ELF-1 (cell line): ENCODE data around the gene PROC.
A peak's percentile ranks its signal among the peaks of the same experiment; 100 is the strongest.

Experiments used
- DNase-seq: peaks from one replicate; pipeline ENCODE4 v3.0.0-alpha.2; 2016; ENCODE audit warnings: low read depth, low spot score

The PROC gene

GRCh38 chr2:127414638-127415592 lies 3.3 kb upstream of the PROC start:
- no peak for DNase-seq

DNA sequence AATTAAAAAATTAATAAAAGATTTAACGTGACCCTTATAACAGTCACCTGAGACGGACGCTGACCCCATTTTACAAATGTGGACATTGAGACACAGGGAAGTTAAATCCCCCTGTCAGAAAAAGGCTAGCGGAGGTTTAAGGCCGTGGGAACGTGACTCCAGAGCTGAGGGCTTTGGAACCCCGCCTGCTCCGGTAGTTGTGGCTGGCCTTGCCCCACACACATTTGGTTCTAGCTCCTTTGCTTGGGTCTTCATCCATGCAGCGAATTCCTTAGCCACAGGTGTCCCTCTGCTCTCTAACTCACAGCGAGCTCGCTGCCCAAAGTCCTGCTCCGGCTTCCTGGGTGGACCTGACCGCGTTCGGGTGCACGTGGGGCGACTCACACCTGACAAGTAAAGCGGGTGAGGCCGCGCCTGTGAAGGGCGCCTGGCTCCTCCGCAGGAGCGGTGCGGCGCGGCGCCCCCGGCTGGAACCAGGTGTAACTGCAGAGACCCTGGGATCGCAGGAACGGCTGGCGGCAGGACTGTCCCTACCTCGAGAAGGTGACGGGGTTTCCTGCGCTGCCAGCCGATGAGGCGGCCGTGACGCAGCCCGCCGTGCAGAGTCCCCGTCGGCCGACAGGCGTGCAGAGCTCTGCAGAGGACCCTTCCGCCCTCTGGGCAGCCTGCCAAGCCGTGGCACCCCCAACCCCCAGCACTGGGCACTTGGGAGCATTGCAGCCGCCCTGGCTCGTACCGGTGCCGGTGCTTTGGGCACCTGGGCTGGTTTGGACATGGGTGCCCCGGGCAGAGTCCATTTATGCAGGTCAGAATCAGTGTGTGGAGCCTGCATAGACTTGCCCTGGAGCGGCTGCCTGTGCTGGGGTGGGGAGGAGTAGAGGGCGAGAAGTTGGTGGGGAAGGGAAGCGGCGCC lies 2.4 kb upstream of the PROC start:
- peak; percentile 93 for DNase-seq

GRCh38 chr2:127416506-127417001 lies 1.7 kb upstream of the PROC start:
- no peak for DNase-seq

DNA sequence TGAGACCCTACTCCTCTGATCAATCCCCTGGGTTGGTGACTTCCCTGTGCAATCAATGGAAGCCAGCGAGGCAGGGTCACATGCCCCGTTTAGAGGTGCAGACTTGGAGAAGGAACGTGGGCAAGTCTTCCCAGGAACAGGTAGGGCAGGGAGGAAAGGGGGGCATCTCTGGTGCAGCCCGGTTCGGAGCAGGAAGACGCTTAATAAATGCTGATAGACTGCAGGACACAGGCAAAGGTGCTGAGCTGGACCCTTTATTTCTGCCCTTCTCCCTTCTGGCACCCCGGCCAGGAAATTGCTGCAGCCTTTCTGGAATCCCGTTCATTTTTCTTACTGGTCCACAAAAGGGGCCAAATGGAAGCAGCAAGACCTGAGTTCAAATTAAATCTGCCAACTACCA lies 821 bp upstream of the PROC start:
- no peak for DNase-seq

DNA sequence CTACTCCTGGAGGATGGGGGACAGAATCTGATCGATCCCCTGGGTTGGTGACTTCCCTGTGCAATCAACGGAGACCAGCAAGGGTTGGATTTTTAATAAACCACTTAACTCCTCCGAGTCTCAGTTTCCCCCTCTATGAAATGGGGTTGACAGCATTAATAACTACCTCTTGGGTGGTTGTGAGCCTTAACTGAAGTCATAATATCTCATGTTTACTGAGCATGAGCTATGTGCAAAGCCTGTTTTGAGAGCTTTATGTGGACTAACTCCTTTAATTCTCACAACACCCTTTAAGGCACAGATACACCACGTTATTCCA lies 844 bp downstream of the PROC start:
- no peak for DNase-seq

DNA sequence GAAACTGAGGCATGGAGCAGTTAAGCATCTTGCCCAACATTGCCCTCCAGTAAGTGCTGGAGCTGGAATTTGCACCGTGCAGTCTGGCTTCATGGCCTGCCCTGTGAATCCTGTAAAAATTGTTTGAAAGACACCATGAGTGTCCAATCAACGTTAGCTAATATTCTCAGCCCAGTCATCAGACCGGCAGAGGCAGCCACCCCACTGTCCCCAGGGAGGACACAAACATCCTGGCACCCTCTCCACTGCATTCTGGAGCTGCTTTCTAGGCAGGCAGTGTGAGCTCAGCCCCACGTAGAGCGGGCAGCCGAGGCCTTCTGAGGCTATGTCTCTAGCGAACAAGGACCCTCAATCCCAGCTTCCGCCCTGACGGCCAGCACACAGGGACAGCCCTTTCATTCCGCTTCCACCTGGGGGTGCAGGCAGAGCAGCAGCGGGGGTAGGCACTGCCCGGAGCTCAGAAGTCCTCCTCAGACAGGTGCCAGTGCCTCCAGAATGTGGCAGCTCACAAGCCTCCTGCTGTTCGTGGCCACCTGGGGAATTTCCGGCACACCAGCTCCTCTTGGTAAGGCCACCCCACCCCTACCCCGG lies 1.3 kb downstream of the PROC start:
- DNase-seq: no peak

GRCh38 chr2:127420039-127420864 lies 2.0 kb downstream of the PROC start:
- DNase-seq: no peak

DNA sequence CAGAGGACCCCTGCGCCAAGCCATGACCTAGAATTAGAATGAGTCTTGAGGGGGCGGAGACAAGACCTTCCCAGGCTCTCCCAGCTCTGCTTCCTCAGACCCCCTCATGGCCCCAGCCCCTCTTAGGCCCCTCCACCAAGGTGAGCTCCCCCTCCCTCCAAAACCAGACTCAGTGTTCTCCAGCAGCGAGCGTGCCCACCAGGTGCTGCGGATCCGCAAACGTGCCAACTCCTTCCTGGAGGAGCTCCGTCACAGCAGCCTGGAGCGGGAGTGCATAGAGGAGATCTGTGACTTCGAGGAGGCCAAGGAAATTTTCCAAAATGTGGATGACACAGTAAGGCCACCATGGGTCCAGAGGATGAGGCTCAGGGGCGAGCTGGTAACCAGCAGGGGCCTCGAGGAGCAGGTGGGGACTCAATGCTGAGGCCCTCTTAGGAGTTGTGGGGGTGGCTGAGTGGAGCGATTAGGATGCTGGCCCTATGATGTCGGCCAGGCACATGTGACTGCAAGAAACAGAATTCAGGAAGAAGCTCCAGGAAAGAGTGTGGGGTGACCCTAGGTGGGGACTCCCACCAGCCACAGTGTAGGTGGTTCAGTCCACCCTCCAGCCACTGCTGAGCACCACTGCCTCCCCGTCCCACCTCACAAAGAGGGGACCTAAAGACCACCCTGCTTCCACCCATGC lies 3.0 kb downstream of the PROC start:
- DNase-seq: no peak

- DNase-seq: no peak
These were observed 3.8 kb downstream of the PROC start for GRCh38 chr2:127421871-127422558.

DNA sequence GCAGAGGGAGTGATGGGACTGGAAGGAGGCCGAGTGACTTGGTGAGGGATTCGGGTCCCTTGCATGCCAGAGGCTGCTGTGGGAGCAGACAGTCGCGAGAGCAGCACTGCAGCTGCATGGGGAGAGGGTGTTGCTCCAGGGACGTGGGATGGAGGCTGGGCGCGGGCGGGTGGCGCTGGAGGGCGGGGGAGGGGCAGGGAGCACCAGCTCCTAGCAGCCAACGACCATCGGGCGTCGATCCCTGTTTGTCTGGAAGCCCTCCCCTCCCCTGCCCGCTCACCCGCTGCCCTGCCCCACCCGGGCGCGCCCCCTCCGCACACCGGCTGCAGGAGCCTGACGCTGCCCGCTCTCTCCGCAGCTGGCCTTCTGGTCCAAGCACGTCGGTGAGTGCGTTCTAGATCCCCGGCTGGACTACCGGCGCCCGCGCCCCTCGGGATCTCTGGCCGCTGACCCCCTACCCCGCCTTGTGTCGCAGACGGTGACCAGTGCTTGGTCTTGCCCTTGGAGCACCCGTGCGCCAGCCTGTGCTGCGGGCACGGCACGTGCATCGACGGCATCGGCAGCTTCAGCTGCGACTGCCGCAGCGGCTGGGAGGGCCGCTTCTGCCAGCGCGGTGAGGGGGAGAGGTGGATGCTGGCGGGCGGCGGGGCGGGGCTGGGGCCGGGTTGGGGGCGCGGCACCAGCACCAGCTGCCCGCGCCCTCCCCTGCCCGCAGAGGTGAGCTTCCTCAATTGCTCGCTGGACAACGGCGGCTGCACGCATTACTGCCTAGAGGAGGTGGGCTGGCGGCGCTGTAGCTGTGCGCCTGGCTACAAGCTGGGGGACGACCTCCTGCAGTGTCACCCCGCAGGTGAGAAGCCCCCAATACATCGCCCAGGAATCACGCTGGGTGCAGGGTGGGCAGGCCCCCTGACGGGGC lies 4.6 kb downstream of the PROC start:
- DNase-seq: no peak

DNA sequence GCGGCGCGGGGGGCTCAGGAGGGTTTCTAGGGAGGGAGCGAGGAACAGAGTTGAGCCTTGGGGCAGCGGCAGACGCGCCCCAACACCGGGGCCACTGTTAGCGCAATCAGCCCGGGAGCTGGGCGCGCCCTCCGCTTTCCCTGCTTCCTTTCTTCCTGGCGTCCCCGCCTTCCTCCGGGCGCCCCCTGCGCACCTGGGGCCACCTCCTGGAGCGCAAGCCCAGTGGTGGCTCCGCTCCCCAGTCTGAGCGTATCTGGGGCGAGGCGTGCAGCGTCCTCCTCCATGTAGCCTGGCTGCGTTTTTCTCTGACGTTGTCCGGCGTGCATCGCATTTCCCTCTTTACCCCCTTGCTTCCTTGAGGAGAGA lies 5.2 kb downstream of the PROC start:
- no peak for DNase-seq

DNA sequence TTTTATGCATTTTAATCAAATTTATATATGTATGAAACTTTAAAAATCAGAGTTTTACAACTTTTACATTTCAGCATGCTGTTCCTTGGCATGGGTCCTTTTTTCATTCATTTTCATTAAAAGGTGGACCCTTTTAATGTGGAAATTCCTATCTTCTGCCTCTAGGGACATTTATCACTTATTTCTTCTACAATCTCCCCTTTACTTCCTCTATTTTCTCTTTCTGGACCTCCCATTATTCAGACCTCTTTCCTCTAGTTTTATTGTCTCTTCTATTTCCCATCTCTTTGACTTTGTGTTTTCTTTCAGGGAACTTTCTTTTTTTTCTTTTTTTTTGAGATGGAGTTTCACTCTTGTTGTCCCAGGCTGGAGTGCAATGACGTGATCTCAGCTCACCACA lies 5.7 kb downstream of the PROC start:
- no peak for DNase-seq

DNA sequence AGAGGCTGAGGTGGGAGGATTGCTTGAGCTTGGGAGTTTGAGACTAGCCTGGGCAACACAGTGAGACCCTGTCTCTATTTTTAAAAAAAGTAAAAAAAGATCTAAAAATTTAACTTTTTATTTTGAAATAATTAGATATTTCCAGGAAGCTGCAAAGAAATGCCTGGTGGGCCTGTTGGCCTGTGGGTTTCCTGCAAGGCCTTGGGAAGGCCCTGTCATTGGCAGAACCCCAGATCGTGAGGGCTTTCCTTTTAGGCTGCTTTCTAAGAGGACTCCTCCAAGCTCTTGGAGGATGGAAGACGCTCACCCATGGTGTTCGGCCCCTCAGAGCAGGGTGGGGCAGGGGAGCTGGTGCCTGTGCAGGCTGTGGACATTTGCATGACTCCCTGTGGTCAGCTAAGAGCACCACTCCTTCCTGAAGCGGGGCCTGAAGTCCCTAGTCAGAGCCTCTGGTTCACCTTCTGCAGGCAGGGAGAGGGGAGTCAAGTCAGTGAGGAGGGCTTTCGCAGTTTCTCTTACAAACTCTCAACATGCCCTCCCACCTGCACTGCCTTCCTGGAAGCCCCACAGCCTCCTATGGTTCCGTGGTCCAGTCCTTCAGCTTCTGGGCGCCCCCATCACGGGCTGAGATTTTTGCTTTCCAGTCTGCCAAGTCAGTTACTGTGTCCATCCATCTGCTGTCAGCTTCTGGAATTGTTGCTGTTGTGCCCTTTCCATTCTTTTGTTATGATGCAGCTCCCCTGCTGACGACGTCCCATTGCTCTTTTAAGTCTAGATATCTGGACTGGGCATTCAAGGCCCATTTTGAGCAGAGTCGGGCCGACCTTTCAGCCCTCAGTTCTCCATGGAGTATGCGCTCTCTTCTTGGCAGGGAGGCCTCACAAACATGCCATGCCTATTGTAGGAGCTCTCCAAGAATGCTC lies 6.6 kb downstream of the PROC start:
- DNase-seq: peak; percentile 36

DNA sequence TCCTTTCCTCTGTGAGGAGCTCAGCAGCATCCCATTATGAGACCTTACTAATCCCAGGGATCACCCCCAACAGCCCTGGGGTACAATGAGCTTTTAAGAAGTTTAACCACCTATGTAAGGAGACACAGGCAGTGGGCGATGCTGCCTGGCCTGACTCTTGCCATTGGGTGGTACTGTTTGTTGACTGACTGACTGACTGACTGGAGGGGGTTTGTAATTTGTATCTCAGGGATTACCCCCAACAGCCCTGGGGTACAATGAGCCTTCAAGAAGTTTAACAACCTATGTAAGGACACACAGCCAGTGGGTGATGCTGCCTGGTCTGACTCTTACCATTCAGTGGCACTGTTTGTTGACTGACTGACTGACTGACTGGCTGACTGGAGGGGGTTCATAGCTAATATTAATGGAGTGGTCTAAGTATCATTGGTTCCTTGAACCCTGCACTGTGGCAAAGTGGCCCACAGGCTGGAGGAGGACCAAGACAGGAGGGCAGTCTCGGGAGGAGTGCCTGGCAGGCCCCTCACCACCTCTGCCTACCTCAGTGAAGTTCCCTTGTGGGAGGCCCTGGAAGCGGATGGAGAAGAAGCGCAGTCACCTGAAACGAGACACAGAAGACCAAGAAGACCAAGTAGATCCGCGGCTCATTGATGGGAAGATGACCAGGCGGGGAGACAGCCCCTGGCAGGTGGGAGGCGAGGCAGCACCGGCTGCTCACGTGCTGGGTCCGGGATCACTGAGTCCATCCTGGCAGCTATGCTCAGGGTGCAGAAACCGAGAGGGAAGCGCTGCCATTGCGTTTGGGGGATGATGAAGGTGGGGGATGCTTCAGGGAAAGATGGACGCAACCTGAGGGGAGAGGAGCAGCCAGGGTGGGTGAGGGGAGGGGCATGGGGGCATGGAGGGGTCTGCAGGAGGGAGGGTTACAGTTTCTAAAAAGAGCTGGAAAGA lies 7.6 kb downstream of the PROC start:
- DNase-seq: no peak

DNA sequence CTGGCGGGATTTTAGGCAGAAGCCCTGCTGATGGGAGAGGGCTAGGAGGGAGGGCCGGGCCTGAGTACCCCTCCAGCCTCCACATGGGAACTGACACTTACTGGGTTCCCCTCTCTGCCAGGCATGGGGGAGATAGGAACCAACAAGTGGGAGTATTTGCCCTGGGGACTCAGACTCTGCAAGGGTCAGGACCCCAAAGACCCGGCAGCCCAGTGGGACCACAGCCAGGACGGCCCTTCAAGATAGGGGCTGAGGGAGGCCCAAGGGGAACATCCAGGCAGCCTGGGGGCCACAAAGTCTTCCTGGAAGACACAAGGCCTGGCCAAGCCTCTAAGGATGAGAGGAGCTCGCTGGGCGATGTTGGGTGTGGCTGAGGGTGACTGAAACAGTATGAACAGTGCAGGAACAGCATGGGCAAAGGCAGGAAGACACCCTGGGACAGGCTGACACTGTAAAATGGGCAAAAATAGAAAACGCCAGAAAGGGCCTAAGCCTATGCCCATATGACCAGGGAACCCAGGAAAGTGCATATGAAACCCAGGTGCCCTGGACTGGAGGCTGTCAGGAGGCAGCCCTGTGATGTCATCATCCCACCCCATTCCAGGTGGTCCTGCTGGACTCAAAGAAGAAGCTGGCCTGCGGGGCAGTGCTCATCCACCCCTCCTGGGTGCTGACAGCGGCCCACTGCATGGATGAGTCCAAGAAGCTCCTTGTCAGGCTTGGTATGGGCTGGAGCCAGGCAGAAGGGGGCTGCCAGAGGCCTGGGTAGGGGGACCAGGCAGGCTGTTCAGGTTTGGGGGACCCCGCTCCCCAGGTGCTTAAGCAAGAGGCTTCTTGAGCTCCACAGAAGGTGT lies 8.5 kb downstream of the PROC start:
- DNase-seq: no peak
